GM12878 (cell line): ENCODE results near the gene BMP8B.

ENCODE experiments used
- BCLAF1 ChIP-seq: fragments of 450-650 bp; IDR thresholded peaks from 2 replicates; pipeline ENCODE4 v1.6.1; 2017; ENCODE audit warnings: antibody characterized with exemption, mild to moderate bottlenecking, moderate library complexity
- EP300 ChIP-seq, 2 experiments: fragments of 150-350 bp in 1 of 2; IDR thresholded peaks; 2 replicates each; pipeline ENCODE4 v1.6.1; 2011 to 2012; ENCODE audit warnings: low read depth in 2 of 2, low read length in 2 of 2, borderline replicate concordance in 1 of 2, improper control_type of control experiment in 1 of 2, inconsistent platforms in 1 of 2; ENCODE audit not compliant: control insufficient read depth in 1 of 2
- POLR2A ChIP-seq: IDR thresholded peaks from 2 replicates; pipeline ENCODE4 v1.6.1; 2011; ENCODE audit warnings: low read depth, mild to moderate bottlenecking, low read length
- RELA ChIP-seq: fragments of 450-650 bp; IDR thresholded peaks from 2 replicates; pipeline ENCODE4 v1.8.0; 2014; ENCODE audit warnings: borderline replicate concordance; ENCODE audit not compliant: partially characterized antibody

DNA sequence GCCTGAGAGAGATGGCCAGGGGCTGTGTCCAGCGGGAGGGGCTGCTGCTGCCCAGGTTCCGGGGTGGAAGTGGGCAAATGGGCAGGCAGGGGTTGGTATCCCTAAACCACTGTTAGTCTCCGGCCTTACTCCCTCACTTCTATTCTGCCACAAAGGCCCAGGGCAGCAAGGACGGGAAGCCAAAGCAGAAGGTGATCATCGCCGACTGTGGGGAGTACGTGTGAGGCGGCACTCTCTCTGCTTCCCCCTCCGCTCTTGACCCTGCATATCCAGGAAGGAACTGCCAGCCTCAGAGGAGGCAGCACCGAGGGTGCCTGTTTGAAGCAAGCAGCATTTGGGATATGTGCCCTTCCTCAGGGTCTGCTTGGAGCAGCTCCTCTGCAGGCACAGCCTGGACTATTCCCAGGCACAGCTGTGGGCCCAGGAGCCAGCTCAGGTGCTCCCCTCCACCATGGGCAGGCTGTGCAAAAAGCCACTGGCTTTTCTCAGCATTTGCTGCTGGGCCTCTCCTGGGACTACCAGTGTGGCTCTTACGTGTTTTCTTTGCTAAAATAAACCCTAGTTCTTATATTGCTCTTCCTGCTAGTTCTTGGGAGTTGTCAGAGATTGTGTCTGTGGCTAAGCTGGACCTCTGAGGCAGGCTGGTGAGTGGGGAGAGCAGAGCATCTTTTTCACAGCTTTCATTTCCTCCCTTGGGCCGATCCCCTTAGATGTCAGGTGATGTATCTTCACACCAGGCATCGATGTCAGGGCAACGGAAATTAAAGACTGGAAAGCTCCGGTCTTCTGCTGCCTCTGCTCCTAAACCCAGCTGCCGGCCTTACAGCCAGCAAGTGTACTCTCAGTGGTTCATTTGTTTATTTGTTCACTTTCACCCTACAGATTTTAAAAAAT lies 35.3 kb downstream of the BMP8B start:
- no peak; the same call in 1 of the 2 replicates for TF ChIP-seq POLR2A
- TF ChIP-seq BCLAF1 = no peak
- TF ChIP-seq RELA = no peak
- no peak for TF ChIP-seq EP300 (IDR thresholded peaks at IDR 0.05; ENCODE audit: borderline replicate concordance in 1 of 2, control insufficient read depth in 1 of 2, low read depth in 2 of 2, low read length in 2 of 2)
